NCI-H345 treated with DMSO at 0.1 percent for 48 hours (cell line): ENCODE measurements around the gene FOXP2.
"Not testable (repeated sequence)": the region's sequence is repeated elsewhere in the genome, so short reads cannot be mapped to it uniquely, and the experiment has no call there.

Experiments
- DNase-seq: peaks from one replicate; lab custom pipeline; 2025; ENCODE audit not compliant: unreplicated experiment; lab: John Stamatoyannopoulos, UW

The FOXP2 gene

DNA sequence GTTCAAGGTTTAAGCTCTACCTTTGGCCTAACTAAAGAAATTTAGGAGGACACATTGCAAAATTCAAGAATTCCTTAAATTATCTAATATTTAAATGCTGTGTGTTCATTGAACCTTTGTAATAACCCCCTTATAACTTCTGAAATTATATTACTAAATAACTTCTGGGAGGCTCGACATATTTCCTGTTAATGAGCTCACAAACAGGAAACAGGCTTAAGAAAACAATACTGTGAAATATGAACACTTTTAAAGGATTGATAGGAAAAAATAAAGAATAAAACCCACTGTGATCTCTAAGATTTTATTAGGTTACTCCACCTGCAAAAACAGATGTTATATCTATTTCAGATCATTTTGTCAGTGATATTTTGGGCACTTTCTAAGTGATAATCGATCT lies 74.1 kb downstream of the FOXP2 start:
- no peak for DNase-seq

DNA sequence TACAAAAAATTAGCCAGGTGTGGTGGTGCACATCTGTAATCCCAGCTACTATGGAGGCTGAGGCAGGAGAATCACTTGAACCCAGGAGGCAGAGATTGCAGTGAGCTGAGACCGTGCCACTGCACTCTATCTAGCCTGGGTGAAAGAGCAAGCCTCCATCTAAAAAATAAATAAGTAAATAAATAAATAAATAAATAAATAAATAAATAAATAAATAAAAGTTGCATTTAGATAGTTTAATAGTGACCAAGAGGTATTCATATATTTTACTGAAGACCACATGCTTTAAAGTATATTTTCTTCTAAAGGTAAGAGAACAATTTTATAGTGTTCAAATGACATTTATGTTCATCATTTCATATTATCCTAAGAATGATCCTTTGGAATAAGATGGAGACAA lies 82.9 kb downstream of the FOXP2 start:
- DNase-seq = not testable (repeated sequence)

DNA sequence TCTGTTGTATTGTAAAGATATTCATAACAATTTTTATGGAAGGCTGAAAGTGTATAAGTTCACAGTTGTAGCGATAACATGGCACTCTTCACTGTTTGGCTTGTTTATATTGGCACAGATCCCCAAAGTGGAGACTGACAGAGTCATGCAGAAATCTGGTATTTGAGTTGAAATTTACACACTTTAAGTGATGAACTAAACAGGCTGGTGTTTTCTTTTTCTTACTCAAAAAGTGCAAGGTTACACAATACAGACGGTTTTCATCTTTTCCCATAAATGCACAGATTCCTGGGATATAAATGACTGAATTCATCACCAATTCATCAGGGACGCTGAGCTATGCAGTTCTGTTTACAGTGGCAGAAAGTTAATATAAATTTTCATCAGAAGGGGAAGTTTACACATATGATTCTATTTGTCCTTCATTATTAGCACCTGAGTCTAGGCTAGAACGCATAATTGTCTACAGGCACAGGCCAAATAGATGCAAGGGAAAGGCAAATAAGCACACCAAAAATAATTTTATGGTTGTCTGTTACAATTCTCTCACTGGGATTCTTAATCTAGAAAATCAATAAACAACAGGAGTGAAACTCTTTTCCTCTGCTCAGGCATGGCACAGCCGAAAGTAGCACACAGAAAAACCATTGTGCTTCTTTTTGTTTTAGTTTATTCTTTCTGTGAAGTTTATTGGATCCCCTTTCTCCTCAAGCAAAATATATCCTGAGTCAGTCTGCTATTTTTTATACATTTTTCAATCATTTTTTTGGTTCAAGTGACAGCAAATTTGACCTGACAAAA lies 88.0 kb downstream of the FOXP2 start:
- DNase-seq = peak; percentile 15

DNA sequence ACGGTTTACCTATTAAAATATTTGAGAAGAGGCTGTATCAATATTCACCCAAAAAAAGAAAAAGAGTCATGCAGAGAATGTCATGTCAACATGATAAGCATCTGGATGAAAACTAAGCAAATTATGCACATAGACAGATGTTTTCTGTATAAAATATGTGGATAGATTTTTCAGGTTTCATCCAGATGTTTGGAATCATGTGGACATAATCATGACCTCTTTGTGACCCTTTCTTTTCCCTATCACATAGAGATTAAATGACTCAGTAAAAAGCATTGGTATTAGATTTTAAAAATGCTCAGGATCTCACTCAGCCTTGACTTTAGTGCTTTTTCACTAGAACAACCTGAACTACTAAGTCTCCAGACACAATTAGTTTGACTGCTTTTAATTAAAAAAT lies 90.0 kb downstream of the FOXP2 start:
- DNase-seq = no peak

DNA sequence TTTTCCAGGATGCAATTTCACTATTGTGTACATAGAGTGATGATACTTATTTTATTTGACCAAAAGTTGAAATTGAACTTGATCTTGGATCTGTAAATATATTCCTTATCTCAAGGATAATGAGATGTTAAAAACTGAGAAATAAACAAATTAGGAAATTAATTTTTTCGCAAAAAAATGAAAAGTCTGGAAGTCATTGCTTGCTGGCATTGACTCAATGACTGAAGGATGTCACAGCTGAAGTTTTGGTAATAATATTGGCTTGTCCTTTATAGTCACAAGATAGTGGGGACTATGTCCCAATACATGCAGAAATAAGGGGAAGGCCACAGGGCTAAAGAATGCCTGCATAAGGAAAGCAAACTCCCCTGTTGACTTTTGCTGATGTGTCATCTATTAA lies 92.8 kb downstream of the FOXP2 start:
- no peak for DNase-seq

DNA sequence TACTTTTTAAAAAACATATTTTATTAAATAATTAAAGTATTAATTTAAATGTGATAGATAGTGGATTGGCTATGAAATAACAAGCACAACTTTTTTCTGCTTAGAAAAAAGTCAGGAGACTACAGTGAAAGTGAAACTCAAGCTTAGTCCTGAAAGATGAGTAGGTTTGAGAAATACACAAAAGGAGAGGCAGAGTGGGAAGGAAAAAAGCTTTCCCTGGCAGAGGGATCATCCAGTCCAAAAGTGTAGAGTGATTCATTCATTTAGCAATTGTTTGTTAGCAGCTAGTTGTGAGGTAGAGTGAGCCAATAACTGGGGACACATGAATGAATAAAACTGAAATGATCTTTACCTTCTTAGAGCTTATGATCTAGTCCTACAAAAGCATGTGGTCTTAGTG lies 93.5 kb downstream of the FOXP2 start:
- DNase-seq = no peak

DNA sequence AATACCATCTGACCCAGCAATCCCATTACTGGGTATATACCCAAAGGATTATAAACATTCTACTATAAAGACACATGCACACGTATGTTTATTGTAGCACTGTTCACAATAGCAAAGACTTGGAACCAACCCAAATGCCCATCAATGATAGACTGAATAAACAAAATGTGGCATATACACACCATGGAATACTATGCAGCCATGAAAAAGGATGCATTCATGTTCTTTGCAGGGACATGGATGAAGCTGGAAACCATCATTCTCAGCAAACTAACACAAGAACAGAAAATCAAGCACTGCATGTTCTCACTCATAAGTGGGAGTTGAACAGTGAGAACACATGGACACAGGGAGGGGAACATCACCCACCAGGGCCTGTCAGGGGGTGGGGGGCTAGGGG lies 96.2 kb downstream of the FOXP2 start:
- DNase-seq = not testable (repeated sequence)

DNA sequence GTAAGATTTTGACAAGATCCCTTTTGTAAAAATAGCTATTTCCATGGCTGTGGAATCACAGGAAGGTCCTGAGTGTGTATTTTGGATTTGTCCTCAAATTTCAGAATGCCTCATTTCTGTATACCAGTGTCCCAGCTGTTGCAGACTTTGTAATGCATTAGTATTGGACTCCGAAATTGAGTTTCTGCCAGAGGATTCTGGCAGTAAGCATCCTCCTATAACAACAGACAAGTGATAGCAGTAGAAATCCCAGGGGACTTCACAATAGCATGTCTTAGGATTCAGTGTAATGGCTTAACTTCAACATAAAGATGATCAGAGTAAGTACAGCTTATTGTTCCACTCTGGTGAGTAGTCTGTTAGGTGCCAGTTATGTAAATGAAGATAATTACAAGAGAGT lies 104.6 kb downstream of the FOXP2 start:
- no peak for DNase-seq

DNA sequence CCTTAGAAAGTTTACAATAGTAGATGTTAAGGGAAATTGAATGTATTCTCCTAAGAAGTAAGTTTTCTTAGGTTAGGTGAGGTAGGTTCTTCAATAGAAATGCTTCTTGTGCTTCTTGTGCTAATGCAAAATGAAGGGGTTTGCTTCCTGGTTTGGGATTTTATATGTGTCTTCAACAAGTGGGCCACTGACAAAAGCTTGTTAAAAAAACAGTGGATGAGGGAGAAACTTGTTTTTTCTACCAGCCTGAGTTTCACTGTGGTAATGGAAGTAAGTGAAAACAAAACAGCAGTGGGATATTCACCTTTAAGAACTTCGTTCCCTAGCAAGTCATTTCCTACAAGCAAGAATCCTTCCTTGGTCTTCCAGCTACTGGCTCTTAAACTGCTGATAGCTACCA lies 107.5 kb downstream of the FOXP2 start:
- no peak for DNase-seq

DNA sequence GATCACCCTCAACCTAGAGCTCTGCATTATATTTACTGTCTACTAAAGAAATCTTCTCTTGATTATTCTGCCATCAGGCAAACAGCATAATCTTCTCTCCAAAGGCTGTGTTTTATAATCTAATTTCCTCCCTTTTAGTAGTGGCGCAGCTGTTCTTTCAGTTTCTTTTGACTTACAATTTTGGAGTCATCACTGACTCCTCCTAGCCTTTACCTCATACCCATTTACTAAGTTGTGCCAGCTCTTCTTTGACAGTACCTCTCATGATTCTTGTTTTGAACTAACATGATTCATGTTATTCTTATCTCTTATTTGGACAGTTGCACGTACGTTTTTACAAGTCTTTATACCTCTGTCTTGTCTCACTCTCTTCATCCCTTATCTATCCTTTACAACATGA lies 113.0 kb downstream of the FOXP2 start:
- no peak for DNase-seq

DNA sequence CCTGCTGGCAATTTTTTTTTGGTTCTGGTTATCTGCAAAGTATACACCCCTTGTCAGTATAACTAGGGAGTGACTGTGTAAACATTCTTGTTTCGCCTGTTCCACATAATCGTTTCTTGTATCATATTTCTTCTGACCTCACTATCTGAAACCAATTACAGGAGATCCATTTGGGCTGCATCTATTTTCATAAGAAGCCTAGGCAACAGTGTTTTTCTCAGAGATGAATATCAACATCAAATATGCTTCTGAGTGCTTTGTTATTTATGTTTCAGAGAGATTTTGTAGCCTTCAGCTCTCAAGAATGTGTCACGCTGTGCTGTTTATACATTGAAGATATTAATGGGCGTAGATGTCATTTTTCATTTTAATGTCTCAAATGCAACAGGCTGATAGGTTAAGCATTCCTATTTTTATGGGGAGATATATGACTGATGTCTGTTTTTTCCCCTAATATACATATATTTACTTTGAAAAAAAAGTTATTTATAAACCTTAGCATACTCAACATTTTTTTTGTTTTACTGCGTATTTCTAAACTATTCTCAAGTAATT lies 115.5 kb downstream of the FOXP2 start:
- no peak for DNase-seq

DNA sequence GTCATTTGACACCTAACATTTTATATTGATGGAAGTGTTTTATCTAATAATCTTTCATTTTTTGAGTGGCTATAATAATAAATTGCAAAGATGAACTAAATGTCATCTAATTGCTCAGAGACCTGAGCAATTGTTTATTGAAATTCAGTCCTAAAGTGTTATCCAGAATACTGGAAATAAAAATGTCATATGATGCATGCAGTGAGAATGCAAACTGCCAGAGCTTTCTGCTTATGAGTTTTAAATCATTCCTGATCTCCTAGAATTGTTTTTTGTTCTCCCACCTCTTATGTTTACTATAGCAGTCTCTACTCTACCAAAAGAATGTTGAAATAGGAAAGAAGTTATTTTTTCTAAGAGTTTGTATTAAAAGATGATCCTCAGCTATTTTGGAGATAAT lies 116.7 kb downstream of the FOXP2 start:
- no peak for DNase-seq

DNA sequence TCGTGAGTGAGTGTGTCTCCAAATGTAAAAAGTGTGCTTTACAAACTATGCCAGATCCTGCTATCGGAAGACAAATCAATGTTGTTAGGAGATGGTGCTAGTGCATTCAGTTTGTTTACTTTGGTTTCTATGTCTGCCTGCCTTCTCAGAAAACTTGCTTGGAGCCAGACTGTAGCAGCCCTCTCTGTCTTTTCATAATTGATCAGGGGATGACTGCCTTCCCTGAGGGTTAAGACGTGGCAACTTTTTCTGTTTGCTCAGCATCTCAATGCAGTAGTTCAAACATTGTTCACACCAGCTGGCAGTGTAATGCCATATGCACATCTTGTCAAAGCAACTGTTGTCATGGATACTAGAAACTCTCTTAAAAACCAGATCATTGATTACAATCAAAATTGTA lies 118.5 kb downstream of the FOXP2 start:
- peak; percentile 51 for DNase-seq

DNA sequence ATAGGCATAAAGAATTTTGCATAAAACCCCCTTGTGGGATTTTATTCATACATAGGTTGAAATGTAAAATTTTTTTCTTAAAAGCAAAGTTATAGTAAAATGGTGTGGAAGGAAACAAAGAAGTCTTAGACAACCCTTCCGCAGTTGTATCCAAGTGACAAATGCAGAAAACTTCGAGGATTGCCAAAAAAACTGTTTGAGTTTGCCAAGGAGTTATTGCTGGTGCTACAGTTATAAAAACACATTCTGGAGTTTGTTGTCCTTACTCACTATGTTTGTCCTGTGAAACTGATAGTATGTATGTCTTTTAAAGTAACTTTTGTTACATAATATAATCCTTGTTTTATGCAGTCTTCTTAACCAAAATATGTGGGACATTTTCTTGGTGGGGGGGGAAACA lies 120.3 kb downstream of the FOXP2 start:
- DNase-seq = no peak

DNA sequence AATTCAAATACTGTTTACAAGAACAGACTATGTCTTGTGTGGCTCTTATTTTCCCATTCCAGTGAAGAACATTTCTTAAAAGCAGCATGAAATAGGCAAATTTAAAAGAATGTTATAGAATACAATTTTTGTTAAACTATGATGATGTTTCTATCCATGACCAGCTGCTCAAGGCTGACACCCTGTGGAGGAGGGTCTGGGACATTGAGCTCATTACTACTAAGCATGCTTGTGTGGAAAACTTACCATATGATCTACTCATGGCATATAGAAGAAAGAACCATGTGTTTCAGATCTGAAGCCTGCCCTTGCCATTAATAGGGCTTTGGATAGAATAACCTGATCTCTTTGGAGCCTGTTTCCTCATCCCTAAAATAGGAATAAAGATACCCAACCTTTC lies 125.0 kb downstream of the FOXP2 start:
- DNase-seq = no peak

DNA sequence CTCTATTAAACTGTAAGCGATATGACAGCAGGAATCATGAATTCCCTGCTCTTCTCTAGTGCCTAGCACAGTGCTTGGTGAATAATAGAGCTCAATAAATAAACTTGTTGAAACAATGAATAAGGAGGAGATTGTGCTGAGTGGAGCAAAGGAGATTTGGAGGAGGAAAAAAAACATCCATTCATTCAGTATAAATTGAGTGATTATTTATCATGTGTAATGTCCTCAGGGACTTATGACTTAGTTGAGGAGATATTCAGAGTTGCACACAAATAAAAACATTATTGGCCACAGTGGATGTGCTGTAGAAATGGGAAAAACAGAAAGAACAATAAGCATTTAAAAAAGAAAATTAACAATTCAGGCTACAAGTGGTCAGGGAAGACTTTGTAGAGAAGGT lies 125.7 kb downstream of the FOXP2 start:
- no peak for DNase-seq

DNA sequence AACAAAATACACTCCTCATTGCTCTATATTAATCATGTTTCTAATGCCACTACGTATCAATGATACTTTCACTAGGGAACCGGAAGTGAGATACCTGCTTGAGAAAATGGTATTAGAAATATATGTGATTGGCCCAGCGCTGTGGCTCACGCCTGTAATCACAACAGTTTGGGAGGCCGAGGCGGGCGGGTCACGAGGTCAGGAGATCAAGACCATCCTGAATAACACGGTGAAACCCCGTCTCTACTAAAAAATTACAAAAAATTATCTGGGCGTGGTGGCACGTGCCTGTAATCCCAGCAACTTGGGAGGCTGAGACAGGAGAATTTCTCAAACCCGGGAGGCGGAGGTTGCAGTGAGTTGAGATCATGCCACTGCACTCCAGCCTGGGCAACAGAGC lies 132.7 kb downstream of the FOXP2 start:
- not testable (repeated sequence) for DNase-seq

DNA sequence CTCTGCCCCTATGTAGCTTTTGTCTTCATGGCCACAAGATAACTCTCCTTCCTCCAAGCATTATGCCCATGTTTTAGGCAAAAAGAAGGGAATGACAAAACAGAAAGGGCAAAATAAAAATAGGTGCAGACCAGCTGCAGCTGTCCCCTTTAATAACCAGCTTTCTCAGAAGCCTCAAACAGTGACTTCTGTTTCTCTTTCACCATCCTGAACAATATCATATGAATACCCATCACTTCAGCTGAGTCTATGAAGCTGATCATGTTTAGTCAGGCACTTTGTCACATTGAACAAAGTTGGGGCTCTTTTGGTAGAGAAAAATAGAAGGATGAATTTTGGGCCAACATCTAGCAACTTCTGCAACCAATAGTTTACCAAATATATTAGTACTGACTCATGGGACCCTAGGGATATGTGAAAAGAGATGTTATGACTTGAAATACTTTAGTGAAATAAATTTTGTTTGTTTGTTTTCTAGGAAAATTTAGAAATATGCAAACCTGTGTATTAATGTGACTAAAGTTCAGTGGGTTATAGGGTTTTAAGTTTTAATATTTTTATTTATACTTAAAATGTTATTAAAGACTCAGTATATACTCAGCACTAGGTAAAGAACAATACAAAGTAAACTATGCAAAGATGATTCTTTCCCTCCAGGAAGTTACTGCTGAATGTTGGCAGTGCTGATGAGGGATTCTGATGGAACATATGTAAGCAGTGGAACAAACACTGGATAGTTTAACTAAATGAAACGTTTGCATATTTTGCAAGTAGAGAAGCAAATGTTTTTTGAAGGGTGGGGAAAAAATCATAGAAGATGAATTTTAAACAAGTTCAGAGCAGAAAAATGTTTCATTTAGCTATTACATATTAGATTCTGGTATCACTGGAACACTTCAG lies 133.7 kb downstream of the FOXP2 start:
- no peak for DNase-seq

DNA sequence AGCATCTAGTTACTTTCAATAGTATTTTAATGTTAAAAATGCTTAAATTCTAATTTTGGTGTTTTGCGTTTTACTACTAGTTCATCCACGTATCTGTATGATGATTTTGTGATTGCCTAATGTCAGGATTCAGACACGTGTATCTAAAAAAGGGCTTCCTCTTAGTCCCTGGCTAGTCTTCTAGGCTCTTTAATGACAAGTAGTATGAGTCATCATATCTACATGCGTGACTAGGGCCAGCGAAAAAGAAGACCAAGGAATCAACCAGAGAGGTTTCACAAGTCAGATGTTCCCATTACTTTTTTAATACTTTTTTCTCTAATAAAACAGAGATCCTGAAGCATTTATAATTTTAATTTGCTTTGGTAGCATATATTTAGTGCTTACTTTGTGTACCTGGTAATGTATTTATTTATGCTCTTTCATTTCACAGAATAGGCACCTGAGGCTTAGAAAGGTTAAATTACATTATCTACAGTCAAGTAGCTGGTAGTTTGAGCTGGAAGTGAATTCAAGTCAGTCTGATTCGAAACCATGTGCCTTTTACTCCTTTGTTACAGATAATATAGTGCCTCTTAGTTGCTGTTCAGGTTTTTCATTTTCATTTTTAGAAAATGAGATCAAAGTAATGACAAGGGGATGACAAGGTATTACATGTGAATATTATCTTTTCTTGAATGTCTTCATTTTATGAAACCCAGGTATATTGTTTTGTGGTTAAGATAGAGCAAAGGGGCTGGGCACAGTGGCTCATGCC lies 140.3 kb downstream of the FOXP2 start:
- DNase-seq = no peak

DNA sequence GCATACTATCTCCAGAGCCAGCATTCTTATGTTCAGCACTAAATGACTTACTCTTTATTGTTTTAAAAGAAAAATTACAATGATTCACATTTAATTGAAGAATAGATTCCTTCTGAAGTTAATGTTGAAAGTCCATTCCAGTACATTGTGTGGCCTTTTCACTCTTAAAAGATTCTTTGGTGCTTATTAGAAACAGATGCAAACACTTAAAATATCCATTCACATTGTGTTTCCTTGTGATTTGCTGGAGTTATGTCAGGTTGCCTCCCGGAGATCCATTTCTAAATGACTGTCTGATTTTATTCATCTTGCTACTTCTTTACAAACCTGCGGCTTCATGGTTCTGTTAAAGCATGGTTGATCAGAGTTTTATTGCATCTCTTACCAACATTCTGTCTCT lies 152.8 kb downstream of the FOXP2 start:
- no peak for DNase-seq

DNA sequence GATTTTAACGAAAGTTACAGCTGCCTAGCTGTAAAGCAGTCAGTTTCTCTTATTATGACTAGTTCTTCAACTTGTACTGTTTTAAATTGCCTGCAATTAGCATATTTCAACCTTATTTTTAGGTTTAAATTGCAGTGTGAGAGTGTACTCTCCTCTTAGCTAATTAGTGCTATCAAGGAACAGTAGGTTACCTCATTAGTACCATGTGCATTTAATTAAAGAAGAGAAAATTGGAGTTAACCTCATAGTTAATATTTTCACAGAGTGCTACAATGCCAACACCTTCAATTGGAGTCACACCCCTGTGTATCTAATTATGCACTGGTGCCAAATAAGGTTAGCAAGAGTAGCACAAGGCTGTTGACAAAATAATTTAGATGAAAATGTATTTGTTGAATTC lies 154.6 kb downstream of the FOXP2 start:
- DNase-seq = no peak
